ENCODE data around the gene MME.

DNA sequence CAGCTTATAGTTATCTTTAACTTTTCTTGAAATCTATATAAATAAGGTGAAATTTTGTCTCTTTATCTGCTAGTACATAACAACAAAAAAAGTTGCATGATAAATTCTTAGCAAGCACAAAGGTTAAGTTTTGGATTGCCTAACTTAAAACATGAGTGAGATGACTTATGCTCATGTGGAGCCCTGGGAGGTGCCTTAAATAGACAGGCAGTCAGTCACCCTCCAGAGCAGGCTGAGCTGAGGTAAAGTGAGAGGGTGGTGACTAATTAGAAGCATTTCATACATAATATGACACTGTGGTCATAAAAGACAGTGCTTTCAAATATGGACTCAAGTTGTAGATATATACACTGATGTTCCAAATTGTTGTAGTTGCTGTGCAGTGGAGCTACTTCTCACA lies 14.6 kb upstream of the MME start:
- TF ChIP-seq POLR2A (IDR thresholded peaks at IDR 0.05): no peak
- TF ChIP-seq CTCF (IDR thresholded peaks at IDR 0.05): no peak
